ENCODE measurements around the gene SDS.

SDS gene

DNA sequence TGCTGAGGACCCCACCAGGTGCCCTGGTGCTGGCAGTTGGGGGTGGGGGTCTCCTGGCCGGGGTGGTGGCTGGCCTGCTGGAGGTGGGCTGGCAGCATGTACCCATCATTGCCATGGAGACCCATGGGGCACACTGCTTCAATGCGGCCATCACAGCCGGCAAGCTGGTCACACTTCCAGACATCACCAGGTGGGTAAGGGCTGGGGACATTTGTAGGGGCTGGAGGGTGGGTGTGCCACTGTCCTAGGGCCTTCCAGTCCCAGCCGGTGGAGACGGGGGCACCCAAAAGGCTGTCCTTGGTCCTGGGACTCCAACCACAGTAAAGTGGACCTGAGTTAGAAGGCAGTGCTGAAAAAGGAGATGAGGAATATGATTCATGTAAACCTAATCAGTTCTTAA, 31.7 kb upstream of the SDS start:
- Histone ChIP-seq H3K9me3 (replicated peaks in 1 of 11) (peaks cover 0 to 2% (median under 1%) of the 10 kb centered on the region in 11 experiments; a peak in 2 of 22 replicates), H3K27me3 (0 out of 22 replicates have a peak, but pooled peaks cover 0 to under 1% (median 0%) of the 10 kb centered on the region in 11 experiments), H4K20me1 (peaks cover 0 to 13% (median 0%) of the 10 kb centered on the region in 11 experiments; a peak in 1 of 22 replicates), H3K36me3 (no peaks in the 10 kb centered on the region), H3K9ac (no peak overlapping the region), H3K4me3 (no peak overlapping the region), H3K27ac (no peak overlapping the region), H3K4me1 (no peaks in the 10 kb centered on the region), H3K4me2 (no peak overlapping the region)
- TF ChIP-seq Cebpa-rat (IDR thresholded peaks at IDR 0.05), result no peak

DNA sequence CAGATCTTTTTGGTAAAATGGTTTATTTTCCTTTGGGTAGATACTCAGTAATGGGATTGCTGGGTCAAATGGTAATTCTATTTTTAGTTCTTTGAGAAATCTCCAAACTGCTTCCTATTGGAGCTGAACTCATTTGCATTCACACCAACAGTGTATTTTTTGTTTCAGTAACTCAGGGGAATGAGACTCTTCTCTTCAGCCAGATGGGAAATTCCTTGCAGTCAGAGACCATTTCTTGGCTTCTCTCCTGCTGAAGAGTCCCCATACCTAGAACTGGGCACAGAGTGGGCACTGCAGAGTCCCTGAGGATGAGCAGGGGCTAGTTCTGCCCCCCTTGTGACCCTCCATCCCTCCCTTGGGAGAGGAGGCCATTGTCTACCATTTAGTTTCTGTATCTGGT, 29.3 kb upstream of the SDS start:
- Histone ChIP-seq H4K20me1 (no peaks in the 10 kb centered on the region; a peak in 1 of 22 replicates), H3K9ac (no peak overlapping the region)
- TF ChIP-seq Cebpa-rat (IDR thresholded peaks at IDR 0.05), result no peak

GRCh38 chr12:113428482-113428881, 24.8 kb upstream of the SDS start:
- Histone ChIP-seq H3K36me3 (no peaks in the 10 kb centered on the region), H3K9me3 (replicated peaks in 1 of 11) (peaks cover 0 to 10% (median 5%) of the 10 kb centered on the region in 11 experiments; a peak in 3 of 22 replicates), H3K4me2 (no peak overlapping the region), H3K4me1 (peaks cover 0 to 20% (median 9%) of the 10 kb centered on the region in 10 experiments; a peak in 12 of 20 replicates), H3K4me3 (no peak overlapping the region), H3K9ac (no peak overlapping the region), H4K20me1 (no peaks in the 10 kb centered on the region; a peak in 2 of 22 replicates), H3K27me3 (peaks cover 23 to 39% (median 30%) of the 10 kb centered on the region in 11 experiments), H3K27ac (no peak overlapping the region)
- TF ChIP-seq Cebpa-rat (IDR thresholded peaks at IDR 0.05), result no peak

More for the DNA sequence above, 29.3 kb upstream of the SDS start:
- Histone ChIP-seq H3K9me3 (replicated peaks in 1 of 11) (peaks cover 0 to 10% (median 5%) of the 10 kb centered on the region in 11 experiments; a peak in 3 of 22 replicates), H3K4me3 (no peak overlapping the region), H3K4me1 (no peaks in the 10 kb centered on the region), H3K4me2 (no peak overlapping the region), H3K36me3 (no peaks in the 10 kb centered on the region), H3K27ac (no peak overlapping the region), H3K27me3 (peaks cover 5 to 19% (median 14%) of the 10 kb centered on the region in 11 experiments; a peak in 17 of 22 replicates)

DNA sequence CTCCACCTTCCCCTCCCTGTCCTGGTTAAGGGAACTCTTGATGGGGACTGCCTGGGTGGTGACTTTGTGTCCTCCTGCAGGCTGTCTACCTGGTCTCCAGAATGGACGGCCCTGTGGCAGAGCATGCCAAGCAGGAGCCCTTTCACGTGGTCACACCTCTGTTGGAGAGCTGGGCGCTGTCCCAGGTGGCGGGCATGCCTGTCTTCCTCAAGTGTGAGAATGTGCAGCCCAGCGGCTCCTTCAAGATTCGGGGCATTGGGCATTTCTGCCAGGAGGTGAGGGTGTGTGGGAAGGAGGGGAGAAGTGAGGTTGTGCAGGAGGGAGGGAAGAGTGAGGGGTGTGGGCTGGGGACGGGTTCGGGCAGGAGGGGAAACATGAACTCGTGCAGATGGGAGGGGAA, 24.2 kb upstream of the SDS start:
- Histone ChIP-seq H4K20me1 (no peaks in the 10 kb centered on the region; a peak in 2 of 22 replicates), H3K9me3 (replicated peaks in 1 of 11) (peaks cover 0 to 10% (median 5%) of the 10 kb centered on the region in 11 experiments; a peak in 3 of 22 replicates), H3K36me3 (no peaks in the 10 kb centered on the region), H3K4me3 (no peak overlapping the region), H3K9ac (no peak overlapping the region), H3K4me2 (no peak overlapping the region), H3K4me1 (peaks cover under 1 to 26% (median 10%) of the 10 kb centered on the region in 10 experiments; a peak in 14 of 20 replicates), H3K27me3 (peaks cover 23 to 39% (median 30%) of the 10 kb centered on the region in 11 experiments), H3K27ac (no peak overlapping the region)
- TF ChIP-seq Cebpa-rat (IDR thresholded peaks at IDR 0.05), result no peak

GRCh38 chr12:113425960-113426453, 22.3 kb upstream of the SDS start:
- H3K4me3 ChIP-seq, result no peak overlapping the region
- peaks cover 0 to 10% (median 5%) of the 10 kb centered on the region in 11 experiments; a peak in 3 of 22 replicates for H3K9me3 ChIP-seq (replicated peaks in 1 of 11)
- no peaks in the 10 kb centered on the region for H3K36me3 ChIP-seq
- H3K27ac ChIP-seq, result no peak overlapping the region
- peaks cover 23 to 39% (median 30%) of the 10 kb centered on the region in 11 experiments for H3K27me3 ChIP-seq
- no peak overlapping the region for H3K9ac ChIP-seq
- no peak for TF ChIP-seq Cebpa-rat (IDR thresholded peaks at IDR 0.05)
- H3K4me2 ChIP-seq, result peak overlapping the region in 9 of 11 experiments; percentile 15 to 61 (median 30); a peak in 13 of 22 replicates
- H3K4me1 ChIP-seq, result peaks cover 14 to 42% (median 25%) of the 10 kb centered on the region in 10 experiments
- no peaks in the 10 kb centered on the region; a peak in 2 of 22 replicates for H4K20me1 ChIP-seq

DNA sequence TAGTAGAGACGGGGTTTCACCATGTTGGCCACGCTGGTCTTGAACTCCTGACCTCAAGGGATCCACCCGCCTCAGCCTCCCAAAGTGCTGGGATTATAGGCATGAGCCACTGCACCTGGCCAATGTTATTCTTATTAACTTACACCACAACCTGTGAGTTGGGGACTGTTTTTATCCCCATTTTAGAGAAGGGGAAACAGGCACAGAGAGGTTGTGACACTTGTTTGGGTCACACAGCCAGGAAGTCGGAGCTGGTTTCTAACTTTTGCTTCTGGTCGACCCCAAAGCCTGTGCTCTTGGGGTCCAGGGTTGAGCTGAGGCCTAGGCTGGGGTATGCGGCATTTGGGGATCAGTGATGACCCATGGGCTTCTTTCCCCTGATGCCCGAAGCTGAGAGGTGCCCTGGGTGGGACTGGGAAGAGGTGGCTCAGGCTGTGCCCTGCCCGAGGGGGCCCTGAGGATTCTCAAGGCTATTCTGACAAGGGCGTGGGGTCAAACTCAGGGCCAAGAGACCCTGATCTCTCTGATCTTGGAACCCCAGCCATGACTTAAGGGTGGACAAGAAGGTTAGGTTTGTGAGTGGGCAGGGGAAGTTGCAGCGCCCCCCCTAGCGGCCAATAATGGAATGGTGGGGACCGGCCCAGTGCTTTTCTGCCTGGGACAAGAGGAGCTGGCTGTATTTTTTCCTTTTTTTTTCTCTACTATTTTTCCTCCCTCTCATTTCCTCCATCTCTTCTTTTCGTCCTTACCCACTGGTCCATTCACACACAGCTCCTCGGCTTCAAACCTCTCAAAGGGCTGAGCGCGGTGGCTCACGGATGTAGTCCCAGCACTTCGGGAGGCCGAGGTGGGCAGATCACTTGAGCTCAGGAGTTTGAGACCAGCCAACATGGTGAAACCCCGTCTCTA, 21.5 kb upstream of the SDS start:
- Histone ChIP-seq H3K9ac (no peak overlapping the region), H3K4me1 (peaks cover 14 to 50% (median 25%) of the 10 kb centered on the region in 10 experiments), H3K27me3 (peaks cover 23 to 39% (median 29%) of the 10 kb centered on the region in 11 experiments), H4K20me1 (no peaks in the 10 kb centered on the region; a peak in 2 of 22 replicates), H3K4me2 (peak overlapping the region in 5 of 11 experiments; percentile 23 to 61 (median 49); a peak in 7 of 22 replicates), H3K4me3 (no peak overlapping the region), H3K36me3 (no peaks in the 10 kb centered on the region), H3K27ac (no peak overlapping the region), H3K9me3 (replicated peaks in 1 of 11) (peaks cover 0 to 8% (median 1%) of the 10 kb centered on the region in 11 experiments; a peak in 3 of 22 replicates)
- no peak for TF ChIP-seq Cebpa-rat (IDR thresholded peaks at IDR 0.05)

- H3K27me3 ChIP-seq, result peaks cover 23 to 38% (median 29%) of the 10 kb centered on the region in 11 experiments
- no peak for TF ChIP-seq Cebpa-rat (IDR thresholded peaks at IDR 0.05)
- H3K36me3 ChIP-seq, result no peaks in the 10 kb centered on the region
- peaks cover 0 to 5% (median 0%) of the 10 kb centered on the region in 11 experiments; a peak in 1 of 22 replicates for H3K9me3 ChIP-seq (replicated peaks in 1 of 11)
- peak overlapping the region in 2 of 11 experiments; percentile 13 to 98; a peak in 2 of 22 replicates for H3K4me2 ChIP-seq
- peaks cover 14 to 50% (median 25%) of the 10 kb centered on the region in 10 experiments for H3K4me1 ChIP-seq
- no peak overlapping the region for H3K27ac ChIP-seq
- H4K20me1 ChIP-seq, result no peaks in the 10 kb centered on the region; a peak in 2 of 22 replicates
- H3K9ac ChIP-seq, result no peak overlapping the region
- H3K4me3 ChIP-seq, result no peak overlapping the region
Measured at GRCh38 chr12:113424456-113424855, 20.8 kb upstream of the SDS start.

DNA sequence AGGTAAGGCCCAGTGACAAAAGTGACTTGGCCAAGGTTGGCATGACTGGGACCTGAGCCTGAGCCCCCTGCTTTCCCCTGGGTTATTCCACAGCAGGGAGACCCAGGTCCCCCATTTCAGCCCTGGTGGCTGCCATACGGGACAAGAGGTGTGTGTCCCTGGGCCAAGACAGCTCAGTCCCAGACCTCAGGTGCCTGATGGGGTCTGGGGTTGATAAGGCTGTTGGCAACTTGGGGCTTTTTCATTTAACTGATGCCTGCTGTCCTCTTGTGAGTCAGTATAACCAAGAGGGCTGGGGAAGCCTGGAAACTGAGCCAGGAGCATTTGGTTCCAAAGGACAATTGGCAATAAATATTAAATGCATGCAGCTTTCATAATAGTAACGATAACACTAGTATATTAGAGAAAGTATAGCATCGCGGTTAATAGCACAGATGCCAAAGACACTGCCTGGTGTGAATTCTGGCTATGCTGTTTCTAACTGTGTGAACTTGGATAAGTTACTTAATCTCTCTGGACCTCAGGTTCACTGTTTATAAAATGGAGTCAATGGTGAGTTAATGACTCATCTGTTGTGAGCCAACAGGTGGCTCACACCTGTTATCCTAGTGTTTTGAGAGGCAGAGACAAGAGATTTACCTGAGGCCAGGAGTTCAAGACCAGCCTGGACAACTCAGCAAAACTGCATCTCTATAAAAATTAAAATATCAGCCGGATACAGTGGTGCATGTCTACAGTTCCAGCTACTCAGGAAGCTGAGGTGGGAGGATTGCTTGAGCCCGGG, 19.4 kb upstream of the SDS start:
- no peaks in the 10 kb centered on the region; a peak in 1 of 22 replicates for H4K20me1 ChIP-seq
- H3K9me3 ChIP-seq (replicated peaks in 1 of 11), result no peaks in the 10 kb centered on the region
- H3K9ac ChIP-seq, result peak overlapping the region in 8 of 11 experiments; percentile 53 to 91 (median 76); a peak in 14 of 22 replicates
- H3K36me3 ChIP-seq, result no peaks in the 10 kb centered on the region
- peaks cover 16 to 25% (median 18%) of the 10 kb centered on the region in 11 experiments for H3K27me3 ChIP-seq
- peak overlapping the region in 7 of 10 experiments; percentile 37 to 68 (median 59); a peak in 12 of 20 replicates for H3K4me3 ChIP-seq
- TF ChIP-seq Cebpa-rat (IDR thresholded peaks at IDR 0.05), result no peak
- peak overlapping the region; percentile 54 to 99 (median 81) for H3K4me2 ChIP-seq
- peak overlapping the region in 8 of 11 experiments; percentile 59 to 86 (median 78); a peak in 14 of 22 replicates for H3K27ac ChIP-seq
- peaks cover 14 to 62% (median 25%) of the 10 kb centered on the region in 10 experiments for H3K4me1 ChIP-seq
